Pancreas (tissue), 10 donors: ENCODE data around the gene PI4KA. TPM values are rescaled to one million over a fixed set of nuclear protein-coding genes. Genes with fewer than 3 reads are reported as not detected.

Experiments used
- ATAC-seq, 4 donors: fragments of 200-7000 bp; cut with Tn5 transposase; one replicate each; pipeline versions ENCODE4 v1.8.0 to v1.9.1; 2020; ENCODE audit warnings: mild to moderate bottlenecking in 4 of 4, moderate library complexity in 4 of 4
- DNase-seq, 6 donors: peaks; one replicate each; pipeline ENCODE4 v3.0.0-alpha.2; 2020
- FAIRE-seq: peaks from 2 replicates; lab custom pipeline; 2012; peaks lifted over from hg19 to GRCh38; lab: Jason Lieb, UNC
- H3K27ac ChIP-seq, 4 donors: fragments of 200-600 bp; sonication (generic); 1 replicate in 3 of 4; 2 replicates in 1 of 4; pipeline versions ENCODE4 v1.5.0 to v1.8.0; 2020
- H3K27me3 ChIP-seq, 4 donors: fragments of 200-600 bp; one replicate each; pipeline ENCODE4 v1.8.0; 2021
- H3K36me3 ChIP-seq, 3 donors: fragments of 200-600 bp; sonication (generic) in 1 of 3; one replicate each; pipeline versions ENCODE4 v1.5.0 to v1.8.0; 2020 to 2021
- H3K4me1 ChIP-seq, 3 donors: fragments of 200-600 bp; one replicate each; pipeline ENCODE4 v1.8.0; 2021
- H3K4me3 ChIP-seq, 4 donors: fragments of 200-600 bp; sonication (generic) in 2 of 4; one replicate each; pipeline versions ENCODE4 v1.5.0 to v1.8.0; 2020 to 2021
- H3K9me3 ChIP-seq, 4 donors: fragments of 200-600 bp; one replicate each; pipeline ENCODE4 v1.8.0; 2021
- CTCF ChIP-seq, 4 donors: fragments of 200-600 bp; sonication (generic) in 3 of 4; IDR thresholded peaks; one replicate each; pipeline versions ENCODE4 v1.5.0 to v1.8.0; 2021; ENCODE audit warnings: antibody characterized with exemption in 4 of 4
- WGBS, 2 donors: extraction: QIAGEN DNeasy Blood & Tissue Kit; methylation state at CpG; one replicate each; pipeline ENCODE4 v1.1.7; 2013; 5-methylcytosine and 5-hydroxymethylcytosine counted together
- intact Hi-C, 3 donors: fragments of 100-400 bp; cut with DNase I; formaldehyde crosslinking; loops; one replicate each; pipeline versions ENCODE4 v1.11.1 to v1.14.2; 2022
- polyA plus RNA-seq, 2 donors: library from polyadenylated mRNA; stranded (reverse); fragments of 200-250 nt; gene quantifications; one replicate each; pipeline ENCODE4 v1.2.3, GENCODE V29; 2013
- total RNA-seq, 6 donors: library from RNA; stranded (reverse); fragmentation: NEBNext Ultra II Directional in 4 of 6; extraction: Animal tissue kit (Norgen Biotek cat#: 25700) in 4 of 6; gene quantifications; one replicate each; pipeline versions ENCODE4 v1.2.1 to v1.2.4, GENCODE V29; 2021 to 2023
- donor health status: healthy with polysubstance abuse.
- donor health status: DM: no; HTN: no; CAD: no; lungs with moderate emphysema.
- donor health status: DM: no; HTN: no; CAD: no.
- donor health status: control.
- donor health status: control.
- donor health status: Bipolar disorder and iron deficiency.
- donor health status: DM: yes; HTN: yes; CAD: no.
- donor health status: DM: no; HTN: no; CAD: no.
- donor health status: DM: no; HTN: no; CAD: no.
- donor health status: DM: yes; HTN: yes; CAD: no.

PI4KA gene
- total and polyA plus RNA-seq, 8 donors, result 23.6 to 46.6 (median 32.0) TPM

- no peaks in the 10 kb centered on the region for H3K9me3 ChIP-seq
- FAIRE-seq (no peak), DNase-seq (no peak), ATAC-seq (no peak)
- no peak overlapping the region for H3K4me3 ChIP-seq
- no peak overlapping the region for H3K27ac ChIP-seq
- peaks cover 3 to 25% (median 9%) of the 10 kb centered on the region in 3 donors for H3K36me3 ChIP-seq
- TF ChIP-seq CTCF (IDR thresholded peaks at IDR 0.05), result no peak
- H3K4me1 ChIP-seq, result no peaks in the 10 kb centered on the region
- no peaks in the 10 kb centered on the region for H3K27me3 ChIP-seq
- intact Hi-C loops, result loop anchor here in 1 of 3 donors (10.0 kb wide), 1 partner anchor 209 kb away; no protein-coding TSS in a partner anchor
- WGBS, 2 donors, result 88 to 94% methylated on average over 2 of the region's 2 CpGs
Observed at GRCh38 chr22:20765938-20766337, 92.7 kb downstream of the PI4KA start.

GRCh38 chr22:20764729-20765128, 93.9 kb downstream of the PI4KA start:
- H3K27ac ChIP-seq, result no peak overlapping the region
- FAIRE-seq, result no peak
- no peaks in the 10 kb centered on the region for H3K4me1 ChIP-seq
- WGBS, 2 donors, result 94% methylated on average over 10 of the region's 10 CpGs
- H3K27me3 ChIP-seq, result no peaks in the 10 kb centered on the region
- no peak for ATAC-seq
- H3K4me3 ChIP-seq, result no peak overlapping the region
- H3K9me3 ChIP-seq, result no peaks in the 10 kb centered on the region
- H3K36me3 ChIP-seq, result peaks cover 3 to 25% (median 9%) of the 10 kb centered on the region in 3 donors
- intact Hi-C loops, result loop anchor here in 1 of 3 donors (10.0 kb wide), 1 partner anchor 210 kb away; no protein-coding TSS in a partner anchor
- no peak for DNase-seq
- TF ChIP-seq CTCF (IDR thresholded peaks at IDR 0.05), result no peak

- intact Hi-C loops, result loop anchor here in 1 of 3 donors (10.0 kb wide), 1 partner anchor 210 kb away; no protein-coding TSS in a partner anchor
- peaks cover 3 to 25% (median 9%) of the 10 kb centered on the region in 3 donors for H3K36me3 ChIP-seq
- H3K27ac ChIP-seq, result no peak overlapping the region
- WGBS, 2 donors, result 82 to 92% methylated on average over 7 of the region's 7 CpGs
- FAIRE-seq, result no peak
- ATAC-seq, result no peak
- H3K27me3 ChIP-seq, result no peaks in the 10 kb centered on the region
- no peaks in the 10 kb centered on the region for H3K9me3 ChIP-seq
- TF ChIP-seq CTCF (IDR thresholded peaks at IDR 0.05), result no peak
- H3K4me1 ChIP-seq, result no peaks in the 10 kb centered on the region
- no peak for DNase-seq
- H3K4me3 ChIP-seq, result no peak overlapping the region
Observed at GRCh38 chr22:20764471-20764720, 94.2 kb downstream of the PI4KA start.

GRCh38 chr22:20763630-20764470, 94.8 kb downstream of the PI4KA start:
- ATAC-seq (peak in 1 of 4 donors; percentile 27), FAIRE-seq (no peak), DNase-seq (no peak)
- Histone ChIP-seq H3K36me3 (peaks cover 3 to 25% (median 9%) of the 10 kb centered on the region in 3 donors), H3K27me3 (no peaks in the 10 kb centered on the region), H3K9me3 (no peaks in the 10 kb centered on the region), H3K4me3 (no peak overlapping the region), H3K4me1 (no peaks in the 10 kb centered on the region), H3K27ac (no peak overlapping the region)
- 77 to 83% methylated on average over 13 of the region's 13 CpGs for WGBS, 2 donors
- no peak for TF ChIP-seq CTCF (IDR thresholded peaks at IDR 0.05)
- intact Hi-C loops, result loop anchor here in 1 of 3 donors (10.0 kb wide), 1 partner anchor 211 kb away; no protein-coding TSS in a partner anchor
